Vagina (tissue), 2 donors: ENCODE measurements around the gene FLRT2.

Experiments
- POLR2A ChIP-seq, 2 donors: fragments of 450-650 bp; IDR thresholded peaks; one replicate each; pipeline ENCODE4 v1.6.1; 2017; ENCODE audit warnings: antibody characterized with exemption in 2 of 2, mild to moderate bottlenecking in 2 of 2, moderate library complexity in 2 of 2
- POLR2AphosphoS5 ChIP-seq, 2 donors: sonication (generic); formaldehyde crosslinking; IDR thresholded peaks; one replicate each; pipeline ENCODE4 v1.9.0; 2017; ENCODE audit warnings: antibody characterized with exemption in 2 of 2, mild to moderate bottlenecking in 2 of 2, low read depth in 1 of 2; ENCODE audit not compliant: insufficient read depth in 1 of 2
- TF ChIP-seq, protein P1 (sequence below), 3 experiments: fragments of 450-650 bp in 2 of 3; fragments of 200-600 bp in 1 of 3; sonication (generic) in 1 of 3; IDR thresholded peaks; one replicate each; pipeline ENCODE4 v1.5.1; 2017 to 2019; ENCODE audit warnings: antibody characterized with exemption in 3 of 3, mild to moderate bottlenecking in 2 of 3, moderate library complexity in 2 of 3

DNA sequence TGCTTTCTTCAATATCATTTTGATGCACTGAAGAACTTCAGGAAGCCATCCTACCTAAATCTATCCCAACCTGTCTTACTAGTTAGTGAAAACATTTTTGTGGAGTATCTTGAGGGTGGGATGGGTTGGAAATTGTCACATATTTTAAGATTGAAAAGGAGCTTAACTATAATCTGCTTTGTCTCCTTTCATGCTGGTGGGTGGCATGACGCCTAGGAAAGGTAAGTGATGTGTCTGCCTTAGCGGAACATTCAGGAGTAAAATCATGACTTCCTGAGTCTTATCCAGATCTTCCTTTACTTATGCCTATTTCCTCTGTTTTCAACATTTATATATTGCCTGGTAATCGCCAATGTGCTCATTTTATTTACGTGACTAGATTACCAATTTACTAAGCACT lies 74.1 kb downstream of the FLRT2 start:
- no peak for TF ChIP-seq POLR2AphosphoS5 (IDR thresholded peaks at IDR 0.05; ENCODE audit: insufficient read depth in 1 of 2, low read depth in 1 of 2)
- TF ChIP-seq, protein P1, sequence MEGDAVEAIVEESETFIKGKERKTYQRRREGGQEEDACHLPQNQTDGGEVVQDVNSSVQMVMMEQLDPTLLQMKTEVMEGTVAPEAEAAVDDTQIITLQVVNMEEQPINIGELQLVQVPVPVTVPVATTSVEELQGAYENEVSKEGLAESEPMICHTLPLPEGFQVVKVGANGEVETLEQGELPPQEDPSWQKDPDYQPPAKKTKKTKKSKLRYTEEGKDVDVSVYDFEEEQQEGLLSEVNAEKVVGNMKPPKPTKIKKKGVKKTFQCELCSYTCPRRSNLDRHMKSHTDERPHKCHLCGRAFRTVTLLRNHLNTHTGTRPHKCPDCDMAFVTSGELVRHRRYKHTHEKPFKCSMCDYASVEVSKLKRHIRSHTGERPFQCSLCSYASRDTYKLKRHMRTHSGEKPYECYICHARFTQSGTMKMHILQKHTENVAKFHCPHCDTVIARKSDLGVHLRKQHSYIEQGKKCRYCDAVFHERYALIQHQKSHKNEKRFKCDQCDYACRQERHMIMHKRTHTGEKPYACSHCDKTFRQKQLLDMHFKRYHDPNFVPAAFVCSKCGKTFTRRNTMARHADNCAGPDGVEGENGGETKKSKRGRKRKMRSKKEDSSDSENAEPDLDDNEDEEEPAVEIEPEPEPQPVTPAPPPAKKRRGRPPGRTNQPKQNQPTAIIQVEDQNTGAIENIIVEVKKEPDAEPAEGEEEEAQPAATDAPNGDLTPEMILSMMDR (IDR thresholded peaks at IDR 0.05), result no peak
- TF ChIP-seq POLR2A (IDR thresholded peaks at IDR 0.05), result no peak
